Stimulated activated naive CD4-positive, alpha-beta T cell (primary cell): ENCODE results near the gene STX8.

Experiments
- DNase-seq, 6 experiments: peaks; one replicate each; lab custom pipeline; 2025; lab: John Stamatoyannopoulos, UW

The STX8 gene

GRCh38 chr17:9226794-9227135 lies 348.9 kb downstream of the STX8 start:
- DNase-seq: peak in 3 of 6 experiments; percentile 9 to 58 (median 26)

DNA sequence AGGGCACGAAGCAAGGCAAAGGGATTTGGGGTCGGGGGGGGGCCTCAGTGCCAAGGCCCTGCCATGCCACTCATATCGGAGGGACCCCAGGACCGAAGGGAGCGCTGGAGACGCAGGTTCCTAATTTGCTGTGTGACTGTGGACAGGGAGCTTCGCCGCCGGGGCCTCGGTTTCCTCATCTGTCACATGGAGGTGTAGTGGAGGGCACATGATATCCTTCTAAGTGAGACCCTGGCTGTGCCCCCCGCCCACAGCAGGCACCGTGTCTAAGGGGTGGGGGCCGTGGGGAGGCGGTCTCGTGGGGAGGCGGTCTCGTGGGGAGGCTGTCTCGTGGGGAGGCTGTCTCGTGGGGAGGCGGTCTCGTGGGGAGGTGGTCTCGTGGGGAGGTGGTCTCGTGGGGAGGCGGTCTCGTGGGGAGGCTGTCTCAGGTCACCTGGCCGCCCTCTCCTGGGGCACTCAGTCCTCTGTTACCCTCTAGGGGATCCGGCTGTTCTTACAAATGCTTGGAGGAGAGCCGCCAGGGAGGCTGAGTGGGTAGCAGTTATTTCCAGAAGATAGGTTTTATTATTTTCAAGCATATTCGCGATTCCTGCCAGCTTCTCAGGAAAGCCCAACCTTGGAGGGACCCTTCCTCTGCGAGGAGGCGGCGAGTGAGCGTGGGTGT lies 349.4 kb downstream of the STX8 start:
- DNase-seq: no peak

- no peak for DNase-seq
Observed at GRCh38 chr17:9225305-9226101, 350.1 kb downstream of the STX8 start.

- no peak for DNase-seq
Observed at GRCh38 chr17:9224485-9224884, 351.1 kb downstream of the STX8 start.

DNA sequence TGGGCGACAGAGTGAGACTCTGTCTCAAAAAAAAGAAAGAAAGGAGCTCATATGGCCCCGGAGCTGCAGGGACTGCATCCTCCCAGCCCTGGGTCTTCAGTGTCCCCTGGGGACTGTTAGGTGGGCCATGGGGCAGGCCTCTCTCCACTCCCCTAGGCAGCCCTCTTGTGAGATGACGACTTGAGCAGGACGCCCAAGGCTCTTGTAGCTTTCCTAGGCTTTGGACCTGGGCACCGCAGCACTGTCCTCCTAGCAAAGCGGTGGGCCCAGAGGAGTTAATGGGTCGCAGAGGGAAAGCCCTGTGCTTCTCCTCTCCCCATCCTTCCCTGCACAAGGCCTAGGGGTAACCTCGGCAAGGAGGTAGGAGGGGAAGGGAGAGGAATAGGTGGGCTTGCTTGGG lies 352.1 kb downstream of the STX8 start:
- DNase-seq: no peak

DNA sequence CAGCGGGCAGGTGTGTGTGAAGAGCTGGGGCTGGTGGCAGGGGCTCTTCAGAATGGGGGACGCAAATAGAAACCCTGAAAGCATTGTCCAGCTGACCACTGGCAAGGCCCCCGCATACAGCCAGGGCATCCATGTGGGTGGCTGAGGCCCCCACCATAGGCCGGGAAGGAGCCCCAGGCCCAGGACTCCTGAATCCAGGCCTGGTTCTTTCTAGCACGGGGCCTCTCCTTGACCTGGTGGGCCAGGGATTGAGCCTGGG lies 353.8 kb downstream of the STX8 start:
- DNase-seq: no peak

DNA sequence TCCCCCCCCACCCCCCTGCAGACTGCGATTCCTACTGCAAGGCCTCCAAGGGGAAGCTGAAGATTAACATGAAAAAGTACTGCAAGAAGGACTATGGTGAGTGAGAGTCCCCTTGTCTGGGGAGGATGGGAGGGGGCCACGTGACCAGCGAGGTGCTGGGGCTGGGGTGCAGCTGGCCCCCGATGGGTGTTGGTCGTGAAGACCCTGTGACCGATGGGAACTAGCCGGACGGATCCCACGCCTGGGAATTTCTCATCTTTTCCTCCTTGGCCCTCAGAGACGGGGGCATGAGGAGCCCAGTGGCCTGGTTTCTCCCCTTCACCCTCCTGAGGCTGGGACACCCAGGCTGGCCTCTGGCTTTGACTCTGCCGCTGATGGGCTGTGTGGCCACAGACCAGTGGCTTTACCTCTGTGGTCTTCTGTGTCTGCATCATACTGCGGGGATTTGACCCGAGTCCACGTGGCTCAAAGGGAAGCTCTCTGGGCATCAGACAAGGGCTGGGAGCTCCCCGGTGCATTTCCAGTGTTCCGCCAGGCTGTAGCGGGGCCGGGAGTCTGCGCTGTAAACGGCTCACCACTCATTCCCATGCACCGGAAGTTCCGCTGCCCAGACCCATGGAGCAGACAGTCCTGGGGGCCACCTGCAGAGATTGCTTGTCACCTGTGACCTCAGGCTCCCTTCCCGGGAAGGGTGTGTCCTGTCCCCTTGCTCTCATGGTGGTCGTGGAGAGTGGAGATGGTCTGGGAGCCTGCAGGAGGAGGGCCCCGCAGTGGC lies 354.3 kb downstream of the STX8 start:
- no peak for DNase-seq

GRCh38 chr17:9220398-9221146 lies 355.0 kb downstream of the STX8 start:
- no peak for DNase-seq

- no peak for DNase-seq
Observed at GRCh38 chr17:9219631-9220397, 355.8 kb downstream of the STX8 start.

- no peak for DNase-seq
Observed at GRCh38 chr17:9218911-9219310, 356.7 kb downstream of the STX8 start.

DNA sequence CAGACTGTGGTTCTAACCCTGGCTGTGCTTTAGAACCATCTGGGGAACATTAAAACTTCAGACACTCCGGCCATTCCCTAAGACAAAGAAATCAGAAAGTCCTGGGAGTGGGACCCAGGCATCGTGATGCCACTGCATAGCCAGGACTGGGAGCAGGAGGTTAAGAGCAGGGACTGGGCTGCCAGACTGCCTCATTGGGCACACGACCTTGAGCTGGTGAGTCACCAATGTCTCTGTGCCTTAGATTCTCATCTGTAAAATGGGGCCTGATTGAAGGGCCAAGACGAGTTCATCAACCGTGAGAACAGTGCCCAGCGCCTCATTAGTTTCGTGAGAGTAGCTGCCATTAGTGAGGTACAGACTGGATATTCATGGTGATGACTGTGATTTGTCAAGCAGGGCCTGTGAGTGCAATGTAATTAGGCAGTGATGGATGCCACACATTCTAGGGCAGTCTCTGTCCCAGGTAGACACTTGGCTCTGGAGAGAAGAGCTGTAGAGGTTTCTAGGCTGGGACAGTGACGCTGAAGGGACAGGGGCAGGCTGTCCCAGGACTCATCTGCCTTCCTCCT lies 357.5 kb downstream of the STX8 start:
- no peak for DNase-seq

DNA sequence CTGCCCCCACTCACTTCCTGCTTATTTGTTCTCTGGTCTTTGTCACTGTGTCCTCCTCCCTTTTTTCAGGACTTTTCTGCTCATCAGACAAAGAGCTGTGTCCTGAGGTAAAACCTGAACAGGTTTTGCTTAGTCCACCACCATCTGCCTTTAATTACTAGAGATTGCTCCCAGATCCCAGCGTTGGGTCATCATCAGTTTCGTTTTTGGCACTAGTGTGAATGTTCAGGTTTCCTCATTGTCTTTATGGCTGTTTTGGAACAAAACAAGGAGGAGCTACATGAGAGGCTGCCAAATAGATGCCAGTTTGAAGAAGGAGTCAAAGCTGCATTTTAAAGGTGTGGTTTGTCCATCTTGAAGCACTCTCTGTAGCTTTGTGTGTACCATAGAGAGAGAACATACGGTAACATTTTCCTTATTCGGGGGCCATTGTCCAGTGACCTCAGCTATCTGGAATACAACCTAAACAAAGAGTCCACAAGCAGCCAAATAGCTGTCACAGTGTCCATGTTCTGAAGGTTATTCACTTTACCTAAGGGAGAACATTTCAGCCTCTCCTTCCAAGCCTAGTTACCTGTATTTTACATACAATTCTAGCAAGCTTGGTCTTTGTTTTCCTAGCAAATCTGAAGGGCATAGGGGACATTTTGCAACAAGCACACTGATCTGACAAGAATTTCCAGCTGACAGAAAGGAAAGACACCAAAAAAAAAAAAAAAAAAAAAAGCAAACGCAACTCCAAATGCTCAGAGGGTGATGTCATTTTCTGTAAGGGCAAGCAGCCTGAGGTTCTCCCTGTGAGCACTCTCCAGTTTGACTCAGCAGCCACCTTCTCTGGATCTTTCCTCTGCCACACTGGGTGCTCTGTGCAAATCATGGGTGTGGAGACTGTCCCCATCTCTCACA lies 358.2 kb downstream of the STX8 start:
- DNase-seq: no peak

DNA sequence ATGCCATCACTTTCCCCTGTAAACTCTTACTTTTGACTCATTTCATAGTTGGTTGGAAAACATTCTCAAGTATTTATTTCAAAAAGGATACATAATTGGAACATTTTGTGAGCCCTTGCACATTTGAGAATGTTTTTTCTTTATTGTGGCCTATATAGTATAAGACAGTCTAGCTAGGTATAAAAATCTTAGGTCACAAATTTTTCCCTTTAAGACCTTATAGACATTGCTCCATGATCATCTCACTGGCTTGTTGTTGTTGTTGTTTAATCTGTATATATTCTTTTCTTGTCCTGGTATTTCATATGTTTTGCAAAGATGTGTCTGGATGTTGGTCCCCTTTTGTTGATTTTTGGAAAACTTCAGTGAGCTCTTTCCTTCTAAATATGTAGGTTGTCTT lies 360.2 kb downstream of the STX8 start:
- no peak for DNase-seq

- no peak for DNase-seq
Observed at GRCh38 chr17:9213303-9213640, 362.3 kb downstream of the STX8 start.

GRCh38 chr17:9212376-9213302 lies 363.0 kb downstream of the STX8 start:
- DNase-seq: no peak

DNA sequence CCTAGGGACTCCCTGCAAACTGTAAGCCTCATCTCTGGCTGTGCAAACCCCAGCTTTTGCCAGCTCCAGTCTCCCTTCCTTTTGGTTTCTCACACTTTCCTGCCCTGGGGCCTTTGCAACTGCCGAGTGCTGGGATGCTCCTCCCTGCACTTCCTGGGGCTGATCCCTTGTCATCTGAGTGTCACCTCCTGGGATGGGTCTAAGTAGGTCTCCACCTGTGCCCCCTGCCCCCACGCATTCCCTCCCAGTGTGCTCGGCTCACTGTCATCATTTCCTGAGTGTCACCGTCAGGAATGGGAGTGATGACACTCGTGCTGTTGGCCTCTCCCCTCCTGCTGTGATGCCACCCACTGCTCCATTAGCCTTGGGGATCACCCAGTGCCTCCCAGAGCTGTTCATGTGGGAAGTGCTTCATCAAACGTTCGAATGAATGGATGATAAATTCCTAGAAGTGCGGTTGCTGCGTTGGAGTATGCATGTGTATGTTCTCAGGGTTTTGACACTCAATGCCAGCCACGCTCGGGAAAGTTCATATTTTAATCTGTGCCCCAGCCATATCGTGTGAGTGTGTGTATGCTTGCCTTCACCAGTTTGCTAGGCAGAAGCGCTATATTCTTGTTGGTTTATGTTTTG lies 364.4 kb downstream of the STX8 start:
- no peak for DNase-seq

- no peak for DNase-seq
Observed at GRCh38 chr17:9209781-9210370, 365.7 kb downstream of the STX8 start.

DNA sequence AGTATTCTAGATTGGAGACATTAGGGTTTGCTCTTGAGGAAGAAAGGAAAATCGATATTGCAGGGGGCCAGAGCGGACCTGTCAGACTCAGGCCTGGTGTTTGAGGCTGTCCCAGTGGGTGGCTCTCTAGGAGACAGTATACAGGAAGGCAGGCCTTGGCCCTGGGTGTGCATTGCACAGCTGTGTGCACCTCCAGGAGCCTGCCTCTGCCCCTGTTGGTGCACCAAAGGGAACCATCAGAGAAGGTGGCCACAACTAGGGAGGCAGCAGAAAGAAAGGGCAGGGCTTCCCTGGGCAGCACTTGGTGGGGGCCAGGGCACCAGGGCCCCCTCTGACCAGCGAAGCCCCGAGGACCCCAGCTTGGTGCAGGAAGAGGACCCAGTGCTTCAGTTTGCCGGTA lies 366.3 kb downstream of the STX8 start:
- no peak for DNase-seq
